NCI-H2029 treated with DMSO at 0.1 percent for 48 hours (cell line): Measurements from ENCODE around the gene CA5A.

ENCODE experiments used
- DNase-seq: peaks from one replicate; lab custom pipeline; 2025; lab: John Stamatoyannopoulos, UW

Gene CA5A

DNA sequence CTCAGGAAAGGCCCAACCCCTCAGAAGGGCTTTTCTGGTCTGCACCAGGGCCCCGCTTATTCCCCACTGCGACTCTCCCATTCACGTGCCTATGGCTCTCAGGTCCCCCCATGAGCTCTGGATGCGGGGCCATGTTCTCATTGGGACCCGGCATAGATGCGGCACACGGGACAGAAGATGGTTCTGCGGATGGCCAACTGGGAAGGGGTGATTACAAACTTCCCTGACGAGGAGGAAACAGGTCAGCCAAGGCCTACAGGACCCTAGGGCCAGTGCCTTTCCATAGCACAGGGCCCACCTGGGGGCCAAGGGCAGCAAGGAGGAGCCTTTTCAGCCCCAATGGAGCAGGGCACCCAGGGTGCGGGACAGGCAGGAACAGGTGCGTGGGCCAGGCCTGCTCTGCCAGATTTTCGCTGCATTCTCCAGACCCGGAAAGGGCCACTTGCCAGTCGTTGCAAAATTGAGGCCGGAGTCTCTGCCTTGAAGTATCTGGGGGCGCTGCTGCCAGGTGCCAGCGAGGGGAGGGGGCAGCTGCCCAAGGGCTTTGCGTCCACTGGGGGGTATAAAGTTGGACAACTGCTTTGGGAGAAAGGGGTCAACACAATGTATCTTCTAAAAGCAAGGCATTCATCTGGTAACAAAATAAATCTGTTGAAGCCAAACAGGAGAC is 87.5 kb downstream of the CA5A start:
- DNase-seq, result no peak

DNA sequence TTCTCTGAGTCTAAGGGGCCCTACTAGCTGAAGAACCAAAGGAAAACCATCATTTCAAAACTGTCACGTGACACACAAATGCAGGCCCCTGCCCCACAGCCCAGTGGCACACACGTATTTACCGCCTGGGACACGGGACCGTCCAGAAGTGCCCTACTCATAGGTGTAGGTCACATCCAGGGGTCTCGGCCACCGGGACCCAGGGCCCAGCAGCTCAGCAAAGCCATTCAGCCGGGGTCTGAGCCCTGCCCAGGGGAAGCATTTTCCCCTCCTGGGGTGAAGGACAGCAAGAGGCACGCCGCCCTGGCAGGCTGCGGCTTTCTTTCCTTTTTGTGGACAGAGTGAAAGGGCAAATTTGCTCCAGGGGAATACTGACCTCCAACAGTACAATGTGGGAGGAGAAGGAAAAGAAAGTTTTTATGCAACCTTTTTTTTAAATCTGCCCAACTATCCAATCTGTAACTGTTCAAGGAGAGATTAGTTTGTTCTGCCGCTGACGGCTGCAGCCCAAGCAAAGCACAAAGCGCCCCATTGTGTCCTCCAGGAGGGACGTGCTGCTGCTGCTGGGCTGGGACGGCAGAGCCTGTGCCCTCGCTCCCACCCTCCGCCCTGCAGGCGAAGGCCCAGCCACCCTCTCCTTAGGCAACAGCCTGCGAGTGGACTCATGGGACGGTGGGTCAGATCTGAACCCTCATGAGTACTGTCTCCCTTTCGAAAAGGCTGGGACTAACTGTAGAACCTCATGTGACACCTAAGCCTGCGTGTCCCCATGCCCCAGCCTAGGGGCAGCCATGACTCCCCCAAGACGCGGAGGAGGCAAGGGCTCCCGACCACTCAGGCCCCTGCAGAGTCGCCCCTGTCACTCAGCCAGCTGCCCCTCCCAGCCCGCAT is 88.3 kb downstream of the CA5A start:
- DNase-seq, result no peak

DNA sequence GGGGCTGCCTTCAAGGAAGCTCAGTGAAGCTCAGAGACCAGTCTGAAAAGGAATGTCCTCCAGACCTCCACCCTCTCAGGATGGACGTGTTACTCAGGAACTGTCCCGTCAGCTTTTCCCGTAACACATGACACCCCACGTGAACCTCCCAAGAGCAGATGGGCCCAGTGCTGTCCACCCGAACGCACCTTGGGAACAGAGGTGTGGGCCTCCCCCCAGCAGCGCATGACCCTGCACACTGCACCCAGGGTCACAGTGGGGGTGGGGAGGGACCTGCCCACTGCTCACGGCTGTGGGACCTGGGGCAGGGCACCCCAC is 88.9 kb downstream of the CA5A start:
- DNase-seq, result no peak

DNA sequence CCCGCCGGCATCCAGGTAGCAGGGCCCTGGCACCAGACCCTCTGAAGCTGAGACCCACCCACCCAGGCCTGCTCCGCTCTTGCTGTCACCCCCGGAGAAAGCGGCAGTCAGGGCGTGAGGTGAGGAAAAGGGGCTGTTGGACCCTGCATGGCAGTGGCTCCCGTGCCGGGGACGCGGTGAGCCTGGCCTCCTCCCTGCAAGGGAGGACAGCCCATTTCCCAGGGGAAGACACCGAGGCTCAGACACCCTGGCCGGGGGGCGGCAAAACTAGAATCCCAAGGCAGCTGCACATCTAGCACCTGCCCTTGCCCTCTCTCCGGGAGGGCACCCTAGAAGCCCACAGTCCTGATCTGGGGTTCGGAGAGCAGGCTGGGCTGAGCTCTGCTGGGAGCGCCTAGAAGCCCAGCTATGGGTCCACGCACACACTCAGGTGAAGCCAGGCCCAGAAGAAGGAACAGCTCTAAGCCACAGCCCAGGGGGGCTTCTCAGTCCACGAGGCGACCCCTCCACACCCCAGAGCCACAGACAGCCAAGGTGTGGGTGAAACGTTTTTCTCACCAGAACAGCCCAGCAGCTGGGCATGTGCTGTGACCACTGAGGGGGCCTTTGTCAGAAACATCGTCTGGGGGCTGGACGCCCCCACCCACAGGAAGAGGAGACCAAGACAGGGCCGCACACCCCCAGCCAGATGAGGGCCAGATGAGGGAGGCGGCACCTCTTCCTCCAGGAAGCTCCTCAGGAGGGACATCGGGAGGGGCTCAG is 89.4 kb downstream of the CA5A start:
- DNase-seq, result no peak

DNA sequence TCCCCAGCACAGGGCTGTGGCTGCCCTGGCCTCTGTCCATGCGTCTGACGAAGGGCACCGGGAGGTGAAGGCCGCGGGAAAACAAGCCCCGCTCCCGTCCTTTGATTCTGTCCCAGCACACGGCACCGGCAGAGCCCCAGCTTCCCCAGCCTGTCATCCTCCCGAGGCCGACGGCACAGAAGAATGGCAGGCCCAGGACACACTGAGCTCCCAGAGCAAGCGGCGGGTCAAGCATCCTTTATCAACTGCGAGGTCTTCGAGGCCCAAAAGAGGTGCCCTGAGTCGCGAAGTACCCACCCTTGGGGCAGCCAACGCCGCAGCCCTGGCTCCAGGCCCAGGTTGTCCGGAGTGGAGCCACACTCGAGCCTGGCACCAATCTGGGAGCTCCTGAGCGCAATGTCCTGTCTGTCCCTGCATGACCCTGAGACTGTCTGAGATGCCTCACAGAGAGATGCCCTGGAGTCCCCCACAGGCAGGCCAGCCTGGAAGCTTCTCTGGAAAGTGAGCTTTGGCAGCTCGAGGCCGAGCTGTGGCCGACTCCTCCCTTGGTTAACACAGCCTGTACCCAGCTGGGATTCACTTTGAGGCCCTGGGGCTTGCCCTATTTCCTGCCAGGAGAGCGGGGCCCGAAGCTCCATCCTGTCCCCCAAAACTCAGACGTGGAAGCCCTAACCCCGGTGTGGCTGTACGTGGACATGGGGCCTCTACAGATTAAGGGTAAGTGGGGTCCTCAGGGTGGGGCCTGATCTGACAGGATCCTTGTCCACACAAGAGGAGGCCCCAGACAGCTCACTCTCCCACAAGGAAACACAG is 90.3 kb downstream of the CA5A start:
- no peak for DNase-seq

DNA sequence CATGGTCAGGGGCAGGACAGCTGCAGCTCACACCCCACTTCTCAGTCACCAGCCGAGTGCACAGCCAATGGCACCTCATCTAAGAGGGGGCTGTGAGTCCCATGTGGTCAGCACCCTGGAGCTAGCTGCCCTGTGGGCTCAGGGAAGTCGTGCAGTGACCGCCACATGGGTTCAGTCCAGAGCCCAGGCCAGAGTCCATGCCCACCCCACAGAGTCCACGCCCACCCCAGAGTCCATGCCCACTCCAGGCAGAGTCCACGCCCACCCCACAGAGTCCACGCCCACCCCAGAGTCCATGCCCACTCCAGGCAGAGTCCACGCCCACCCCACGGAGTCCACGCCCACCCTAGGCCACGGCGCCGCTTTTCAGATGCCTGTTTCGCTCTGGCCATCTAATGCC is 91.1 kb downstream of the CA5A start:
- no peak for DNase-seq

DNA sequence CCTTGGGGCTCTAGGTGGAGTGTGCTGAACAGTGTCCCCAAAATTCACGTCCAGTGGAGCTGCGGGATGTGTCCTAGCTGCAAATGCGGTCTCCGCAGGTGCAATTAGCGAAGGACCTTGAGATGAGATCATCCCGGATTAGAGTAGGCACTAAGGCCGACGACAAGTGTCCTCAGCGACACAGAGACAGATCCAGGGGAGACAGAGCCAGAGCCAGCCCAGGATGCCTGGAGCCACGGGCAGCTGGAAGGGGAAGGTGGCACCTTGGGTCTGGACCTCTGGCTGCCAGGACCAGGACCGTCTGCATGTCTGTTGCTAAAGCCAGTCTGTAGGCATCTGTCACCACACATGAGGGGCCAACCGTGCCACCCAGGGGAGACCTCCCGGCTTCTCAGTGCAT is 91.5 kb downstream of the CA5A start:
- no peak for DNase-seq

DNA sequence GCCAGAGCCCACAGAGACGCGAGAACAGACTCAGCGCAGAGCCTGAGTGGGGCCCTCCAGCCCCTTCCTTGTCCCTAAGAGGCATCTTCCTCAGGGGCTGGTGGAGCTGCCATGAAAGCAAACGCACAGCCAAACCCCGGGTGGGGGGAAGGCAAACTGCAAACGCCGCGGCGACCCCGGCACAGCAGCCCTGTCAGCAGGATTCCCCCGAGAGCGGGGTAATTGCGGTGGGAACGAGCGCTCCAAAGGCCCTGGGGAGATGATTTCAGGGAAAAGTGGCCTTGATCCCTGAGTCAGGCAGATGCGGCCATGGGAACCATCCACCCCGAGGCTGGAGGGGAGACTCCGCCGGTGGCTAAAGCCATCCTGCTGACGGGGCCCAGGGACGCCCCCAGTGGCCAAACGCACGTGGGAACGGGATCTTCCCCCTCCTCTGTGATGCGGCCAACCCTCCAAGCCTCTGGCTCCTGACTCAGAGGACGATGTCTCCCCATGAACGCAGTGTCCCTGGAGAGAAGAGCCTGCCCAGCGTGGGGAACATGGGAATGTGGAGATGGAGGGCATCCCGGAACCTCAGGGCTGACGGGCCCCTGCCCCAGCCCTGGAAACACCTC is 92.1 kb downstream of the CA5A start:
- DNase-seq, result no peak

DNA sequence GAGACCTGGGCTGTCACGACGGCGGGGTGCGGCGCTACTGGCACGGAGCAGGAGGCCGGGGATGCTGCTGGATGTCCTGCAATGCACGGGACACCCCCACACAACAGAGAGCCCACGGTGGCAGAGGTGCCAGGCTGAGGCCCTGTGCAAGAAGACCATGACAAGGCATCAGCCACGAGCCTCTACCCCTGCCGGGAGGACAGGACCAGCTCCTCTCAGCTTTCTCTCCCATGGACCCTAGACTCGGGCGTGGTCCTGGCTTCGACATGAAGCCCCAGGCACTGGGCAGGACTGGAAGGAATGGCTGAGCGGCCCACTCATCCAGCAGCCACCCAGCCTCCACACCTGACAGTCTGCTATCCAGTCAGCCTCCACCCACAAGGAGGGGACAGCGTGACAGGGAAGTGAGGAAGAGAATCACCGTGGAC is 92.6 kb downstream of the CA5A start:
- DNase-seq, result no peak

DNA sequence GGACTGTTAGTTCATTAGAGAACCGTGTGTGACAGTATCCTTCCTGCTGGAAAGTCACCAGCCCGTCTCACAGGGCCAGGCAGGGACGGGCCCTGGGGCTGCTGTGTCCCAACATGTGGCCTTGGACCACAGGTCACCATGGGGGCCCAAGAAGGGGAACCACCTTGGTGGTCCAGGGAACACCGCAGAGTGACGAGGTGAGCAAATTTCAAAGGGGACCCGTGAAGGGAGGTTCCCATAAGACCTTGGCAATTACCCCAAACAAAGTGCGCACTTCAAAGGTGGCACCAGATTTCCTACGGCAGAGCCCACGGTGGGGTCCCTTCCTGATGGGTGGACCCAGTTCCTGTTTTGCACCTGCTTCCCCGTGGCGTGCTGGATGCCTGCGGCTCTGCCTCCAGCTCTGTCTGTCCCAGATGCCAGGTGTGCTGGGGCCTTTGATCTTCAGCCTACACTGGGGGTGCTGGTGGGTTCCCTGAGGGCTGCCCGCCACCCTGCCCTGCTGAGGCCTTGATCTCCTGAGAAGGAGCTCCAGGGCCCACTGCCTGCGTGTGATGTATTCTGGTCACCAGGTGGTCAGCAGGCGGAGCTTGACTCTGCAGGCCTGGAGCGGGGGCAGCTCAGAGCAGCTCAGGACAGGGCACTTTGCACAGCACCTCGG is 94.0 kb downstream of the CA5A start:
- DNase-seq, result no peak

DNA sequence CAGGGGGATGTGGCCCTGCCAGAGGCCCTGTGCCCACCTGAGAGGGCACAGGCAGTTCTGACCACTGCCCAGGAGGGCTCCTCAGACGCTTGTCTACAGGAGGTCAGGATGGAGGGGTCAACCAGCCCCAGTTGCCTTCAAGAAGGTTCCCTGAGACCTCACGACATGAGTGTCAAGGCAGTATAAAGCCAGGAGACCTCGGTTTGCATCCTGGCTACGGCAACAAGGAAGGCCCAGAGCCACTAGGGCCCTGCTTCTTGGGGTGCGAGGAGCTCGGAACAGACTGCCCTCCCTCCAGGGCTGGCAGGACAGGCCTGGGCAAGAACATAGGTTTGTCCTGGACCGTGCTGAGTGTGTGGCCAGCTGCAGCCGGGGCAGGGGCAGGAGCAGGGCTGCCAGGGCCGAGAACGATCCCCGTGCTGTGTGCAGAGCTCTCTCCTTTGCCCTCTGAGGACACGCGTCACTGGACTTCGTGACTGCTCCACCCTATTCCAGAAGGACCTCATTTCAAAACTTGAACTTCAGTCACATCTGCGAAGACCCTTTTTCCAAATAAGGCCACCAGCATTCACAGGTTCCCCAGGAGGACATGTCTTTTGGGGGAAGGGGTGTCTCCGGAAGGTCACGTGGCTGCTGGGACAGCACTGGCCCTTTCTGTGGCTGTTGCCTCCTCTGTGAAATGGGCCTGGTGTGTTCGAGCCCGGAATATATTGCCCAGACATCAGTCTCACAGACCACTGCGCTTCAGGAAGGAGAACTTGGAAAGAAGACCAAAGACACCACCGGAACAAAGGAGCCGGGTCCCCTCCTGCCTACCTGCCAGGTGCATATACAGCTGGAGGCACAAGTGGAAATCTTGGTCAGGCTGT is 94.8 kb downstream of the CA5A start:
- no peak for DNase-seq

DNA sequence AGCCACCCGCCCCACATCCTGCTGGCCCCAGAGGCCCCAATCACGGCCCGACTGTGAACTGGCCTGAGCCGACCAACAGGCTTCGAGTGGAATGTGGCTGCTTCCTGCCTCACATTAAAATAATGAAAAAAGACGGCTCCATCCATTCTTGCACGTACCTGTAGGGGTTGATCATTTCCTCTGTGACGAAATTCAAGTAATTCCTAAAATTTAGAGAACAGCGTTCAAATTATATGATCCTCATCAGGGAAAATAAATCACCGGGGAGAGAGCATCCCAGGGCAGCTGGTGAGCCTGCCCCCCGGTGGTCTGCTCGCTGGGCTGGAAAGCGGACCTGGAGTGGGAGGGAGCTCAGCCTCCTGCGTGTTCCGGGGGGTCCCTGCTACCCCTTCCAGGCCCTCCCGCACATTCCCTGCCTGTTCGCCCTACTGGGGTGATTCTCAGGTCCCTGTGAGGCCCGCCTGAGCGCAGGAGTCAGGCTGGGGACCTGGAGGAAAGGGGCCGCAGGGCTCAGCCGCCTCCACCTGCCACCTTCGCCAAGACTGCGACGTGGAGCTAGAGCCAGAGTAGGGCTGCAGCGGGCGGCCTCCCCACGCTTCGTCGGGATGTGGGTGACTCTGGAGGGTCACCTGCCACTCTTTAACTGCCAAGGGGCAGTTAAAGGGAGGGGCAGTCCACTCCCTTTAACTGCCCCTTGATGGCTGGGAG is 95.9 kb downstream of the CA5A start:
- no peak for DNase-seq

DNA sequence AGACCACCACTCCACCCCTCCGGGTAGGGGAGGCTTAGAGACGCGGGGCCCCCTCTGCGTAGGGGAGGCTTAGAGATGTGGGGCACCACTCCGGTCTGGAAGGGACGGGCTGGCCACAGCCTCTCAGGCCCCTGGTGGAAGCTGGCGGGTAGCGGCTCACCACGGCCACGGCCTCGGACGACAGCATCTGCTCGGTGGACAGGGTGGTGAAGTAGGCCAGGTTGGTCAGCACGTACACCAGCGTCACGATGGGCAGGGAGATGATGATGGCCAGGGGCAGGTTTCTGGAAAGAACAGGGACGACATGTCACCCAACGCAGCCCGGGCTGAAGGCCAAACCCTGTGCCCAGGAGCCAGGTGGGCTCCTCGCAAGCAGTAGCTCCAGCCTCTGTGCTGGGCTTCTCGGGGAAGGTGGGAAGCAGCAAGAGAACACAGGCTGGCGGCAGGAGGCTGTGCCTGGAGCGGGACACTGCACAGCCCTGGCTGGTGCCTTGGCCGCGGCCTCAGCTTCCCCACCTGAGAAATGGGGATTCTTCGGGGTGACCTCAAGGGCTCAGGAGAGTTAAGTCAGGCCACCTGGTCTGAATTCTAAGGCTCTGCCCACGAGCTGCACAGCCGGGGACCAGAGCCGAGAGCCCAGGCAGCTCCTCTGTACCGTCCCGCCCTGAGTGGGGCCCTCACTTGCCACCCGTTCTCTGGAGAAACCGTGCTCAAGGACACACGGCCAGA is 96.6 kb downstream of the CA5A start:
- no peak for DNase-seq

DNA sequence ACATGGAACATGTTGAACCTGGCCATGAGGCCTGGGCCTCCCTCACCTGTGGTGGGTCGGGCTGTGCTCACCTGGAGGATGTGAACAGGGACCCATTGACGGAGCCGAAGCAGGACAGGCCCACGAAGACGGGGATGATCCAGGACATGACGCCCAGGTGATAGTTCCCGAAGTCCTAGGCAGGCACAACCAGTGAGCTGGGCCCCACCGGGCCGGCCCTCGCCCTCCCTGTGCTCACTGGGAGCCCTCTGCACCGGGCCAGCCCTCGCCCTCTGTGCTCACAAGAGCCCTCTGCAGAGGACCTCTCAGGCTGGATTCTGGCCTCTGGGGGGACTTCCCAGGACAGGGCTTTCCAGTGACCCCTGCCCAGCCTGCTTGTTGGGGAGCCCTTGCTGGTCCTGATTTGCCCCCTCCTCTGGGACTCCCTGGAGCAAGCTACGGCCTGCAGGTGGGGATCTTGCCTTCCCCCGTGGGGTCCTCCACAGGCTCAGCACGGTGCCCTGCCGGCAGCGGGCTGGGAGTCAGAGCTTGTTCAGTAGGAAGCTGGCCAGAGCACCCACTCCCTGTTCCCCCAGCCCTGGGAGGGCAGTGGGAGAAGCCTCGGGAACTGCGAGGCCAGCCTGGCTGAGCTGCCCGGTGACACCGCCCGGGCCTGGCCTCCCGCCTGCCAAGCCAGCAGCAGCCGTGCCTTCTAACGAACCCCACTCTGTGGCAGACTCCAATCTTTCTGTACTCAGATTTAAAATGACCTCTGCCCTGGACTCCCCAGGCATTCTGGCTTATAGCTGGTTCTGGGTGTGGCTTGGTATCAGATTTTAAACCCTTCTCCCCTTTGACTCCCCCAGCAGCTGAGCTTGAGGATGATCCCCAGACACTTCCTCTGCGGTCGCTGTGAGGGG is 97.4 kb downstream of the CA5A start:
- DNase-seq, result no peak
